GM18868 (cell line): ENCODE results near the gene GYPC.

Source experiments
- ATAC-seq: cut with Tn5 transposase; IDR thresholded peaks from one replicate; pipeline ENCODE4 v1.9.1; 2021; ENCODE audit warnings: mild to moderate bottlenecking, moderate library complexity; ENCODE audit not compliant: unreplicated experiment

The GYPC gene

DNA sequence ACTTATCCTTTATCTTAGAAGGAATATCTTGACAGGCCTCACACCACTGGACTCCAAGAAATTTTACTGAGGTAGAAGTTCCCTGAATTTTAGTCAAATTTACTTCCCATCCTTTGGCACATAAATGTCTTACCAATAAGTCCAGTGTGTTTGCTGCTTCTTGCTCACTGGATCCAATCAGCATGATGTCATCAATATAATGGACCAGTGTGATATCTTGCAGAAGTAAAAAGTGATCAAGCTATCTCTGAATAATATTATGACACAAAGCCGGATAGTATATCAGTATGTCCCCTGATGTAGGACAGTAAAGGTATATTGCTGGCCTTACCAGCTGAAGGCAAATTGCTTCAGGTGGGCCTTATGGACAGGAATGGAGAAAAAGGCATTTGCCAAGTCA lies 6.9 kb upstream of the GYPC start:
- ATAC-seq: no peak

DNA sequence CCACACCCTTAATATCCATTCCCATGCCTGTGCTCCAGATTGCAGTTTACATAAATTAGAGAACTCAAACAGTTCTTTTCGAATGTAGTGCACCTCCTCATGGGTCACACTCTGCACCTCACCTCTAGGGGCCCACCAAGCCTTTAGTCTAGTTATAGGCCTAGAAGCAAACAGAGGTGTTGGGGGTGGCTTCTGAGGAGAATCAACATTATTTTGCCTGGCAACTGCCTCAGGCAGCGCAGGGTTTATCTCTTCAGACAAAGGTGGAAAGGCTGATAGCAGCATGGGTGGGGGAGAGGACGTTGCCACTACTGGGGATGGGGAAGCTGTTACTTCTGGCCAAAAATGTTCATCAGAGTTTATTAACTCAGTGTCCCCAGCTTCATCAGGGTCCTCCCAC lies 5.0 kb upstream of the GYPC start:
- no peak for ATAC-seq

DNA sequence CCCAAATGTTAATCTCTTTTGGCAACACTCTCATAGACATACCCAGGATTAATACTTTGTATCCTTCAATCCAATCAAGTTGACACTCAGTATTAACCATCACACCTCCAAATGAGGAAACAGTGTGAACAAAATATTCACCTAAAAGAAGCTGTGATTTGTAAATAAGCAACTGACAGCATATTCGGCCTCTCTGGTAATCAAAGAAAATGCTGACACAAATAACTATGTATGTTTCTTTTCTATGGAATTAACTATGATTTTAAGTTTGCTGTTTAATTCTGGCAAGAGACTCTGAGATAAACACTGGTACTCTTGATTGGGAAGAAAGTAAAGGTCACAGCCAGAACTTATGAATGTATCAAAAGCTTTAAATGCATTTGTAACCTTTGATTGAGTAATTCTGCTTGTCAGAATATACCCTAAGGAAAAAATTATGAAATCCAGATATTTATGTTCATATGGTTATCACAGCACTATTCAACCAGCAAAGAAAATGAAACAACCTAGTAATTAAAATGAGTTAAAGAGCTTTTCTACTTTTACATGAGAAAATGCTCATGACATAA lies 3.6 kb upstream of the GYPC start:
- ATAC-seq: no peak

DNA sequence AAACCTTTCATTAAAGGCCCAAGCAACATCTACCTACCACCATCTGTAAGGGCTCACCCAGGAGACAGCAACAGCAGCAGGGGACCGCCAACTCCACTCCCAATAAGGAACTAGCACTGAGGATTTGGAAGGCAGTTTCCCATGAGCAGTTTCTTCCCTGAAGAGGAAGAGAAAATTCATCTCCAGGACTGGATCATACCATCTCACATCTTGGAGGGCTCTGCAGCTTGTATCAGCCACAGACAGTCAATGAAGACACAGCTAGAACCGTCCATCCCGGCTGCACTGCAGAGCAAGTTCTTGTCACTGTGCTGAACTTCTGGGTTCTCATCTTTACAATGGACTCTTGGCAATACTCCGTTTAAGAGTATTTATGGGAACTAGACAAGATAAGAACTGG lies 2.8 kb upstream of the GYPC start:
- no peak for ATAC-seq

DNA sequence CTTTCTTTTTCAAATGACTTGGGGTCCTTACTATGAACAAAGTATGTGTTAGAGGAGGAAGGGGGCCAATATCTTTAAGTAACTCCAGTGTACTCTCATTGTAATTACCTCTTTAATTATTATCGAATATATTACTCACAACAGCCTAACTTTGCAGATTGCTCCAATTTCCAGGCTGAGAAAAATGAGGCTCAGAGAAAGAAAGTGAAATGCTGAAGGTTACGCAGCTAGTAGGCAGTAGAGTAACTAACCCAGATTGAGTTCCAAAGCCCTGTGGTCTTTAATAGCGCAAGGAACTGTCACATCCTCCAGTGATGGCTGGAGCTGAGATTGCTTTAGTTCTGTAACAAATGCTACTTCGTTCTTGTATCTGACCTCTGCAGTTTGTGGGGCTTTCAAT lies 2.2 kb upstream of the GYPC start:
- ATAC-seq: no peak

DNA sequence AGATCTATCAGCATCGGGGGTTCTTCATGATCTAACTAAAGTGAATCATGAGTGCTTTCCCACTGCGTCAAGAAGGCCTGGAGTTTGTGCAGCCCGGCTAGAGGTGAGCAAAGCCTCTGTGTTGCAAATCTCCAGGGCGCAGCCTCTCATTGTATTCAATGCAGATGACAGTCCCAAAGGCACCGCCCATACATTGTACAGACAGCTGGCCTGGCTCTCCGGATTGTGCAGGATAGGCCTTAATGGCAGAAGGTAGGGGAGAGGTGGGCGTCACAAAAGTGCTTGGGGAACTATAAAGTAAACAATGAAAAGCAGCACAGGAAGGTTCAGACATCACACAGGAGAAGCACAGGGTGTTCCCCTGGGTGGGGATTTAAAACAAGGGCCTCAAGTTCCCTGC lies 907 bp upstream of the GYPC start:
- no peak for ATAC-seq

DNA sequence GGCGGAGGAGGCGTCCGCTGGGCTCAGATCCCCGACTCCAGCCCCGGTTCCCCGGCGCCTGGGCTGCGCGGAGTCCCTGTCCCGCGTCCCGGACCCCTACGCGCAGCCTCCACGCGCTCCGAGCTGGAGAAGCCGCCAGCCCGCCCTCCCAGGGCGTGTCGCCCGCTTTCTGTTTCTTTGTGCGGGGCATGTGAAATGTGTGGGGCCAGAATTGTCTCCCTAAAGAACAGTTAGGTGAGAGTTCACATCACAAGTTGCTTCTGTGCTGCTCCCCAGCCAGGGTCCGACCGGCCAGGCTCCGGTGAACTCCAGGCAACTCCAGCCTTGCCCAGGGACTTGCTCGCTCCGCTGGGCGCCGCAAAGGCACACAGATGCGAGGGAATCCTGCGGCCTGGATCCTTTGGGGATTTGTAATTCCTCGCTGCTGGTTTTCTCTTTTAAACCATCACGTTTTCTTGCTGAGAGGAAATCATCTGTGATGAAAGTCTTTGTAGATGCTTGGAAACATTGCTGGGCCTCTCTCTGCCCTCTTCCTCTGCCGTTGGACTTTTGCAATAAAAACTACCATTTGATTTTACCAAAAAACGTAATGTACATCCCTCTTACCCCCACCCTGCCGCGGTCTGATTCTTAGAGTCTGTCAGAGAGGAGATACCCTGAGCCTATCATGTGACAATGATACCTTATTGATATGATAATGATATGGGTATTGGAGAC lies 631 bp downstream of the GYPC start:
- ATAC-seq: peak; percentile 16

DNA sequence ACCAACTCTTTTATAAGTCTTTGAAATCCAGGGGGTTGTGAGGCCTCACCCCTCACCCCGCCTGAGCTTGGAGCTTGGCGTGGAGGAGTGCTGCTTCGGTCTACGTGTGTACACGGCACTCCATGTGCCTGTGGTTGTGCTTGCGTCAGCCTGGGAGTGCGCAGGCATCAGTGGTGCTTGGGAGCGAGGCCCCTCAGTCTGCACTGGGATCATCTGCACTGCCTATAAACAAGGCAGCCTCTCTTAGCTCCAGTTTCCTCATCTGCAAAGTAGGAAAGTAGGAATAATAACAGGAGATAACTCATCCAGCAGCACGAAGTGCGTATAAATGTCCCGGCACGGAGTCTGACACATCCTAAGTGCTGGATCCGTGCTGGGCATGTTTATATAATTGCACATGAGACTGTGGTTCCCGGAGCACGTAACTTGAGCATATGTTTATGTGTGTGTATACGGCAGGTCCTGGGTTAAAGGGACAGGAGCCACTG lies 1.2 kb downstream of the GYPC start:
- peak; percentile 23 for ATAC-seq

DNA sequence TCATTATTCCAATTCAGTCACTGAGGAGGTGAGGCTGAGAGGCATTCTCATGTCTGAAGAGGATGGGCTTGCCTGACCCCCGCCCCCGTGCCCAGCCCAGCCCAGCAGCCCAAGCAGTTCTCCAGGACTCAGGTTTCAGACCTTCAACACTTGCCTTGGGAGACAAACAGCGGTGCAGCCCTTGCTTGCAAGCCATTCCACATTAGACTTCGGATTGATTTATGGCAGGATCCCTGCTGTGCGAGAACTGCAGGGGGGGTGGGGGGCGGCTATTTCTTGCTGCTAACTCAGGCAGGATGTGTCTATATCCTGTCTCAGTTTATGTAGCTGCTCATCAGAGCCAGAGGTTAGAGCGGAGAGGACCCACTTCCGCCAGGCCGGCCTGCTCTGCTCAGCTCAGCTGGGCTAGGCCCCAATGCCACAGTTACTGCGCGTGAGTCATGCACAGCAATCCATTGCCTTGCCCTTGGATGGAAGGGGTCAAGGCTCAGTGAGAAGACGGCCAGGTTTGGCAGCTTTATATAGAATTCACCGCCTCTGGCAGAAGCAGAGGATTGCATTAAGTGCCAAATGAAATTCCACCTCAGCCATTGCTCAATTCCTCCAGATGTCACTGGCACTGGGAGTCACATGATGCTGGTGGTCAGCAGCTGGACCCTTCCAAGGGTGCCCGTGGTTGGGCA lies 1.8 kb downstream of the GYPC start:
- peak; percentile 58 for ATAC-seq

DNA sequence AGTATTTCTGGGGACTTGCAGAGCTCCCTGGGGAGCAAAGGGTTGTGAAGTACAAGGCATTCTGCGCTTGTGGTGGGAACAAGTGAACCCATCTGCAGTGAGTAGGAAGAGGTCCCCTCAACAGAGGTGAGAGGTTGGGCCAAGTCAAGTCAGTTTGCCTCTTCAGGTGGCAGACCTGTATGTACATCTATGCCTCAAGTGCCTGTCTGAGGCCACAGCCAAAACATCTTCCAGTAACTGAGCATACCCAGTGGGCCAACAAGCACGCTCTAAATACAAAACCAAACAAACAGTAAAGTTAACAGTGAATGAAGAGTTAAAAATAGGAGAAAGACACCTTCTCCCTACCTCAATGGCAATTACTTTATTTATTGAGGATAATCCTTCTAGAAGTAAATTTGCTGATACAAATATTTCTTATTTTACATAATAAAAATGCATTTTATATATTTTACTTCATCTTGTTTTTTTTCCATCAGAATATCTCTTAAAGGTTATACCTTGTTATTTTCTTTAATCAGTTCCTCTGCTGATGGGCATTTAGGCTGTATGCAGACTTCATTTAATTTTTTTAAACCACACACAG lies 2.5 kb downstream of the GYPC start:
- ATAC-seq: no peak

DNA sequence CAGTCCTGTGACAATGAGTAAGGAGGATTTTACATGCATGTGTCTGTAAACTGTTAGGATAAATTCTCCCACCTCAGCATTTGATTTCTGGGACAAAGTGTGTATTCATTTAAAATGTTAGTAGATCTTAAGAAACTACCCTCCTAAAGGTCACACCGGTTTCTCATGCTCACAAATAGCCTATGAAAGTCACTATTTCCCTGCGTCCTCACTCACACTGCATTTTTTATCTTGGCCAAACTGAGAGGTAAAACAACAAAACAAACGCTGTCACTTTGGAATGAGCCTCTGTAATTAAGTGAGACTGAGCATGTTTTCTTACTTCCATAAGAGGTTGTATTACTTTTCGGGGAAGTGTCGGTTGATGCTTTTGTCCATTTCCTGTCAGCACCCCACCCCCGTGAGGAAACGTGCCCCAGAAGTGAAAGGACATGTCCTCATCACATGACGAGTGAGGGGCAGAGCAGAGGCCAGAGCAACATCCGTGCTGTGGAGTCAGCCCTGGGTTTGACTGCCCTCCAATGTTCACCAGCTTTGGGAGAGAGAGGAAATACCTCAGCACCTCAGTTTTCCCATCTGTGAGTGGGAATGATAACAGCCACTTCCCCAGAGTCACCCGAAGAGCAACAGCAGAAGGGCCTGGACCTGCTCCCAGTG lies 3.1 kb downstream of the GYPC start:
- ATAC-seq: peak; percentile 35

DNA sequence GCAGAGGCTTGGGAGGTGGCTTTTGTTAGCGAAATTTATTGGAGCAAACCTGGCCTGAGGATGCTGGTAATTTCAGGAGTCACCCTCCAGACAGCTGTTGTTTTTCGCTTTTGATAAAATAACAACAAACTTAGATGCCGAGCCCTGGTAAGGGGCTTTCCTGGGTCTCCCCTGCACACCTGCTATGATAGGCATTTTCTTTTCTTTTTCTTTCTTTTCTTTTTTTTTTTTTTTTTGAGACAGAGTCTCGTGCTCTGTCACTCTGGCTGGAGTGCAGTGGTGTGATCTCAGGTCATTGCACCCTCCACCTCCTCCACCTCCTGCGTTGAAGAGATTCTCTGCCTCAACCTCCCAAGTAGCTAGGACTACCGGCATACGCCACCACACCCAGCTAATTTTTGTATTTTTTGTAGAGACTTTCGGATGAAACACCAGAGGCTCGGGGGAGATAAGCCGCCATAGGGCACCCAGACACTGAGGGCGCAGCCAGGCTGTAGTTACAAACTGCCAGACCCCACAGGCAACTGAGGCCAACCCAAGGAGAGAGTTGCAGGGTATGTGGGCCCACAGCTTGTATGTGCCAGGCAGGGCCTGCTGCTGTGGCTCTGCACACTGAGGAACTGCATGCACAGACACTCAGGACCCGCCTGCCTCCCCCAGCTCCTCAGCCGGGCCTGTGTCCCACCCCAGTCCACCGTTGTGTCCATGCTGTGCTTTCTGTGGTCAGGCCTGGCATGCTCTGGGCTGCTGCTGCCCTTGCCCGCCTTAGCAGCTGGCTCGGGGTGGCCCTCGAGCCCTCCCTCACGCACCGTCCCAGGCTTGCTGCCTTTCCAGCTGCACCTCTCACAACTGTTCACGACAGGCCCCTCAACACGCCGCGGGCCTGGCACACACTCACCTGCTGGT lies 3.9 kb downstream of the GYPC start:
- ATAC-seq: no peak

DNA sequence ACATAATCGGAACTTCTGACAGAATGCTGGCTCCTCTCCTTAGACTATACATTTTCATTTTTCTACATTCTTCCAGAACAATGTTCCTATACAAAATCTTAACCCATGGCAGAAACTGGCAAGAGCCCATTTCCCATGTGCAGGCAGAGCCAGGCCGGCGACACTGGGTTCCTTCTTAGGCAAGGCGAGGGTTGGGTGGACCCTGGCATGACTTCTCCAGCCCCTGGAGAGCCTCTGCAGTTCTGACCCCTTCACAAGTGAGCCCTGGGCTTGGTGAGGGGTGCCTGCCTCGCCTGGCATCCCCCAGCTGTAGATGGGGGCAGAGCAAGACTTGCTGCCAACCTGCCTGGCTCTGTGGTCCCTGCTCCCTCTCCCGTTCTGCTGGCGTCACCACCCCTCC lies 5.0 kb downstream of the GYPC start:
- no peak for ATAC-seq

DNA sequence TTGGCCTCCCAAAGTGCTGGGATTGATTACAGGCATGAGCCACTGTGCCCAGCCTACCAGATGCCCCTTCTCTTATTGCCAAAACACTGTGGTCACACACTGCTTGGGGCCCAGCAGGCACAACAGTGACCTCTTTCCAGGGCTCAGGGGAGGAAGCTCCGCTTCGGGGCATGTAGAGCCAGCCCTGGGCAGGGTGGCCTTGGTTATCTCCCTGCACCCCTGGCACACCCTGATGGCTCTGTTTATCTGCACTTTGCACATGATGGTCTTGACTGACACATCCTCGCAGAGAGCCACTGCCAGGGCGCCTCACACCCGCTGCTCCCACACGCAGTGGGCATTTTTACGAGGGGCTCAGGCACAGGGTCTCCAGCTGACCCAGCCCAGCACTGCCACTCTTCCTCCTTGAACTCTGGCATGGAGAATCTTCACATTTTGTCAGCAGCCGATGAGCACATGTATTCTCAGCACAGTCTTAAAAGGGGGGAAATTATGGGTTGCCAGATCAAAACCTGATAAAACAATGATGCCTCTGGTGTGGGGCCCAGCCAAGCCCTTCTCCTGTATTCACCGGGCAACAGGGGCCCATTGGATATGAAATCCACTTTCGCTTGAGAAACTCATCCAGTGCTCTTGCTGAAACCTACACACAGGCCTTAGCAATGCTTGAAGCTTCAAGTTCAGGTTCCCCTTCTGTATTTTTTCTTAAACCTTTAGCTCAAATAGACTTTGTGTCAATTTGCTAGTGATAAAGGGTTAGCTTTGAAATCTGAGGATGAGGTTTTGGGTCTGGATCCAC lies 5.9 kb downstream of the GYPC start:
- ATAC-seq: no peak

DNA sequence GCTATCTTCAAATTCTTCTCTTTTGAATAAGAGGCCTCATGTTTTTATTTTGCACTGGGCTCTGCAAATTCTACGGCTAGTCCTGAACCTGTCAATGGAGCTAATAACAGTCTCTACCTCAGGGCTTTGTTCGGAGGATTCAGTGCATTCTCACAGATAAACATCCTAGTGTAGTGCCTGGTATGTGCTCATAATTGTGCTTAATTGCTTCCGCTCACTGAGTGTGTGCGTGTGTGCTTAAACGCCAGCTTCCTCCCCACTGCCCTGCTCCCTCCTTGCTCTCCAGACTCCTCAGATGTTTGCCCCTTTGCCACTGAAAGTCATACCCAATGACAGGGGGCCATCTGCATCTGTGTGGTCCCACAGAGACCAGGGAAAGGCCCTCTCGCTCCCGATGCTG lies 6.7 kb downstream of the GYPC start:
- no peak for ATAC-seq

DNA sequence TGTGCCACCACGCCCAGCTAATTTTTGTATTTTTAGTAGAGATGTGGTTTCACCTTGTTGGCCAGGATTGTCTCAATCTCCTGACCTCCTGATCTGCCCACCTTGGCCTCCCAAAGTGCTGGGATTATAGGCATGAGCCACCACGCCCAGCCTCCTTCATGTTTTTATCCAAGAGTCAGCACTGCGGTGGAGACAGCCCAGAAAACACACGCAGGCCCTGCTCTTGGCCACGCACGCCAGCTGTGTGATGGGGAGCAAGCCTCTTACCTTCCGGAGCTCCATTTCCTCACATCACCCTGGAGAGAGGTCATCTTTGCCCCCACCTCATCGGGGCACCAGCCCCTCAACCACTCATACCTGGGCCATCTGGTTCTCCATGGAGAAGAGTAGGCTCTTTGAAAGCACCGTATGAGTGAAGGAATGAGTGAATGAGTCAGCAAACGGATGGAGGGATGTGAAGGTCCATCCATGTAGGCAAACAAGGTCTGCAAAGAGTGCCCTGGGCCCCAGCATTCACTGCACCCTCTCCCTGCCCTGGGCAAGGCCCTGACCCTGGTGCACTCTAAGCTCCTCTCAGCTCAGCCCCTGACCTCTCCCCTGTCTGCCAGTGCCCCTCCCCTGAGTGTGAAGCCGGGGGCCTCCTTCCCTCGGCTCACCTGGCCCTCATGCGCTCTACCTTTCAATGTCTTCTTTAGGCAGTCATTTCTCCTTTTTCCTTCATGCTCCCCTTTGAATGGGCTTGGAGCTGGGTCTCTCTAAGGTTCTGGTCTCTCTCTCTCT lies 7.4 kb downstream of the GYPC start:
- ATAC-seq: no peak

DNA sequence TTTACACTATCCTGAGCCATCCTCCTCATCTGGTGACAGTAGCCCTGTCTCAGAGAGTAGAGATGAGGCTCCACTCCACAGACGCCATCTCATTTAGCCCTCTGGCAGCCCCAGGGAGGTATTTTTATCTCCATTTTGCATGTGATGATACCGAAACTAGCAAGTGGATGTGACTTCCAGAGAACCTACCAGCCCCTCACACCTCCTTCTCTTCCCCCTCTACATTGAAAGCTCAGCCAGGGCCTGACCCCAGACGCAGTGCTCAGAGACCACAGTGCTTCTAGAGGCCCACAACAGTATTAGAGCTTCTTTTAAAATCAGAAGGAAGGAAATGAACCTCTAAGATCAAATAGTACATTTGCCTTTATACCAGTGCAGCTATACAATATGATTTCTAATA lies 8.3 kb downstream of the GYPC start:
- peak; percentile 78 for ATAC-seq

DNA sequence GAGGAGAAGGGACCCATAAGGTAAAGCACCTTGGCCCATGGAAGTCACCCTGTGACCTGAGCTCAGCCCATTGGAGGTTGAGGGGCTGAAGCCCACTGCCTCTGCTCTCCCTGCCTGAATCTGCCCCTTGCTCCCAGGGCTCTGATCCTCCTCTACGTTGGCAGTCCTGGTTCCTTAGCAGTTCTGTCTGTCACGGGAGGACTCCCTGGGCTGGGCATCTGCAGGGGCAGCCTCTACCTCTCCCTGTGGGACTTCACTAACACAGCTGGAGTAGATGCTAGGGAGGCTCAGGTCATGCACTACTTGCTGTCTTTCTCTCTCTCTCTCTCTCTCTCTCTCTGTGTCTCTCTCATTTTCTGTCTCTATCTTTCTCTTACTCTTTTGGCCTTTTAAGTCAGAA lies 8.7 kb downstream of the GYPC start:
- peak; percentile 19 for ATAC-seq

DNA sequence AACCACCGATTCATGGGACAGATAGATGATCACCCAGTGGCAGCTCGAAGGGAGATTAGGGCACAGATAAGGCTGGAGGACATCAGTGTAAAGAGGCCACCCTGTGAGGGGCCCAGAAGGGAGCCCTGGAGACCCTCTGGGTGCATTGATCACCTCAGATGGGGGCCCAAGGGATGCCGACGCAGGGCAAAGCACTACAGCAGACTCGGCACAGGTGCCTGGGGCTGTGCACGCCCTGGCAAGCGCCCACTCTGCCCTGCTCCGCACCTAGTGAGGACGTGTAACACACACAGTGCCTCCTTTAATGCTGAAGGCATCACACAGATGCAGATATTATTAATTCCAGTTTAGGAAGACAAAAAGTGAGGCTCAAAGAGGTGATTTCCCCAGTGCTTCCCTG lies 9.5 kb downstream of the GYPC start:
- no peak for ATAC-seq
